PC-9 (cell line): ENCODE measurements around the gene DLGAP4. TPM values are rescaled to one million over a fixed set of nuclear protein-coding genes. Genes with fewer than 3 reads are reported as not detected.

Experiments used
- BruUV-seq: library from RNA; stranded (reverse); fragments of 400-500 nt; replicated peaks from 2 replicates; lab custom pipeline; 2021; lab: Mats Ljungman, UMichigan
- CTCF ChIA-PET: fragments of 300-600 bp; sonication (Branson Sonifier 250); formaldehyde crosslinking; loops from one replicate; lab custom pipeline; 2022; ENCODE audit warnings: antibody characterized with exemption; lab: Charles Lee
- POLR2A ChIA-PET: fragments of 300-600 bp; sonication (Branson Sonifier 250); formaldehyde crosslinking; loops from one replicate; lab custom pipeline; 2022; ENCODE audit warnings: antibody characterized with exemption; ENCODE audit not compliant: unreplicated experiment; lab: Charles Lee
- DNase-seq, 2 experiments: peaks; one replicate each; pipeline versions ENCODE4 v3.0.0 to v3.0.0-alpha.2; 2015 to 2022; ENCODE audit warnings: mixed read lengths in 1 of 2
- H2AFZ ChIP-seq: fragments of 200-600 bp; sonication (generic); 2 replicates; pipeline ENCODE4 v1.8.1; 2017; ENCODE audit warnings: antibody characterized with exemption
- H3F3A ChIP-seq: fragments of 200-600 bp; sonication (generic); 2 replicates; pipeline ENCODE4 v1.8.1; 2017; ENCODE audit warnings: antibody characterized with exemption, mild to moderate bottlenecking, low read depth; ENCODE audit not compliant: insufficient read depth
- H3K27ac ChIP-seq: fragments of 200-600 bp; sonication (generic); 2 replicates; pipeline ENCODE4 v1.6.1; 2016; ENCODE audit warnings: mixed run types
- H3K27me3 ChIP-seq: fragments of 200-600 bp; sonication (generic); 2 replicates; pipeline ENCODE4 v1.6.1; 2016; ENCODE audit warnings: low read depth, mixed run types; ENCODE audit not compliant: insufficient read depth
- H3K36me3 ChIP-seq: fragments of 200-600 bp; sonication (generic); 2 replicates; pipeline ENCODE4 v1.6.1; 2016; ENCODE audit warnings: low read depth, mixed run types
- H3K4me1 ChIP-seq: fragments of 200-600 bp; sonication (generic); replicated peaks from 2 replicates; pipeline ENCODE4 v1.6.1; 2016; ENCODE audit warnings: mixed run types; ENCODE audit not compliant: insufficient read depth
- H3K4me2 ChIP-seq: fragments of 200-600 bp; sonication (generic); 2 replicates; pipeline ENCODE4 v1.6.1; 2017; ENCODE audit warnings: mixed run types
- H3K4me3 ChIP-seq: fragments of 200-600 bp; sonication (generic); 2 replicates; pipeline ENCODE4 v1.6.1; 2016; ENCODE audit warnings: mixed run types
- H3K79me2 ChIP-seq: fragments of 200-600 bp; sonication (generic); 2 replicates; pipeline ENCODE4 v1.6.1; 2017; ENCODE audit warnings: low read depth, mixed run types
- H3K9me2 ChIP-seq: fragments of 200-600 bp; sonication (generic); 2 replicates; pipeline ENCODE4 v1.8.1; 2017; ENCODE audit warnings: mild to moderate bottlenecking; ENCODE audit not compliant: insufficient read depth
- H3K9me3 ChIP-seq: fragments of 200-600 bp; sonication (generic); 2 replicates; pipeline ENCODE4 v1.8.1; 2016; ENCODE audit warnings: low read depth; ENCODE audit not compliant: insufficient read depth
- H4K20me1 ChIP-seq: fragments of 200-600 bp; sonication (generic); 2 replicates; pipeline ENCODE4 v1.8.1; 2017; ENCODE audit not compliant: insufficient read depth
- EZH2 ChIP-seq: fragments of 200-600 bp; sonication (generic); IDR thresholded peaks from 2 replicates; pipeline ENCODE4 v1.8.0; 2017; ENCODE audit warnings: antibody characterized with exemption, low read depth
- intact Hi-C: fragments of 100-400 bp; cut with micrococcal nuclease; formaldehyde crosslinking; loops from one replicate; pipeline ENCODE4 v1.10.0; 2022; ENCODE audit not compliant: unreplicated experiment
- total RNA-seq: library from RNA; stranded (reverse); gene quantifications from 2 replicates; pipeline ENCODE4 v1.2.3, GENCODE V29; 2021
- TF ChIP-seq, protein P1 (sequence below): fragments of 200-600 bp; sonication (generic); conservative IDR thresholded peaks from 2 replicates; pipeline ENCODE4 v1.6.1; 2017; ENCODE audit warnings: mixed run types, antibody characterized with exemption, mild to moderate bottlenecking, moderate library complexity

Gene DLGAP4
- total RNA-seq, 1 experiment from 2014 or later = 62.6 TPM

GRCh38 chr20:36341331-36342020 is 35.3 kb downstream of the DLGAP4 start:
- H3K27me3 ChIP-seq = no peaks in the 10 kb centered on the region
- H2AFZ ChIP-seq = no peak overlapping the region
- H3K4me1 ChIP-seq = no peaks in the 10 kb centered on the region
- no peak for DNase-seq
- no peaks in the 10 kb centered on the region for H4K20me1 ChIP-seq
- H3K4me3 ChIP-seq = no peak overlapping the region
- CTCF ChIA-PET = no interaction called here
- no peaks in the 10 kb centered on the region for H3K79me2 ChIP-seq
- no peaks in the 10 kb centered on the region for H3K9me3 ChIP-seq
- H3K36me3 ChIP-seq = no peaks in the 10 kb centered on the region
- H3K27ac ChIP-seq = no peak overlapping the region
- no peak for TF ChIP-seq EZH2
- TF ChIP-seq, protein P1, sequence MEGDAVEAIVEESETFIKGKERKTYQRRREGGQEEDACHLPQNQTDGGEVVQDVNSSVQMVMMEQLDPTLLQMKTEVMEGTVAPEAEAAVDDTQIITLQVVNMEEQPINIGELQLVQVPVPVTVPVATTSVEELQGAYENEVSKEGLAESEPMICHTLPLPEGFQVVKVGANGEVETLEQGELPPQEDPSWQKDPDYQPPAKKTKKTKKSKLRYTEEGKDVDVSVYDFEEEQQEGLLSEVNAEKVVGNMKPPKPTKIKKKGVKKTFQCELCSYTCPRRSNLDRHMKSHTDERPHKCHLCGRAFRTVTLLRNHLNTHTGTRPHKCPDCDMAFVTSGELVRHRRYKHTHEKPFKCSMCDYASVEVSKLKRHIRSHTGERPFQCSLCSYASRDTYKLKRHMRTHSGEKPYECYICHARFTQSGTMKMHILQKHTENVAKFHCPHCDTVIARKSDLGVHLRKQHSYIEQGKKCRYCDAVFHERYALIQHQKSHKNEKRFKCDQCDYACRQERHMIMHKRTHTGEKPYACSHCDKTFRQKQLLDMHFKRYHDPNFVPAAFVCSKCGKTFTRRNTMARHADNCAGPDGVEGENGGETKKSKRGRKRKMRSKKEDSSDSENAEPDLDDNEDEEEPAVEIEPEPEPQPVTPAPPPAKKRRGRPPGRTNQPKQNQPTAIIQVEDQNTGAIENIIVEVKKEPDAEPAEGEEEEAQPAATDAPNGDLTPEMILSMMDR = no peak
- H3K4me2 ChIP-seq = no peak overlapping the region
- no peaks in the 10 kb centered on the region for H3K9me2 ChIP-seq
- no TSS peak for BruUV-seq
- H3F3A ChIP-seq = no peaks in the 10 kb centered on the region
- POLR2A ChIA-PET = no interaction called here
- intact Hi-C loops = no loop called here

DNA sequence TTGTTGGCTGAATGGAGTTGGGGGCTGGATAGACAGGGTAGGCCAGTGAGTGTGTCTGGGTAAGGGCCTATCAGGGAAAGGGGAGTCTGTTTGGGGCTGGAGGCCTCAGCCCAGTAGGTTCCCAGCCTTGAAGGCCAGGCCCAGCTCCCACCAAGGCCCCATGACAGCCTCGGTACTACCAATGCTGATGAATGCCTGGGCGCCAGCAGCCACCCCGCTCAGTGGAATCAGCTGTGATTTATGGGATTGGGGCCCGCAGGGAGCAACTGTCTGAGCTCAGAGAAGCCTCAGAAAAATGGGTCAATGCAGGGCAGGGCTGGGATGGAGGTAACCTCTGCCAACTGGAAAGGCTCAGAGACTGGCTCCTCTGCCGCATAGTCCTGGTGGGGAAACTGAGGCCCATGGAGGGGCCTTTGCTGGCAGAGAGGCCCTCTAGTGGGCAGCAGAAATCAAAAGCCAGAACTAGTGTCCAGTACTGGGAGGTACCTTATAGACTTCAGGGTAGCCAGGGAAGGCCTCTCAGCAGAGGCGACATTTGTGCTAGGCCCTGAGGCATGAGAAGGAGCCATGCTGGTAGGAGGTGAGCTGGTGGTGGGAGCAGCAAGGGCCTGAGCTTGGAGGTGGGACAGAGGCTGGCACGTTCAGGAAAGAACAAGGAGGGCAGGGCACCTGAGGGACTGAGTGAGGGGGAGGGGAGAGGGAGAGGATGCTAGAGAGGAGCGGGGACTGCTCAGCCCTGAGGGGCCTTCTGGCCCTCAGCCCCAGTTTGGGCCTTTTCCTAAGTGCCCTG is 36.4 kb downstream of the DLGAP4 start:
- ChIA-PET CTCF (no interaction called here), POLR2A (no interaction called here)
- Histone ChIP-seq H2AFZ (no peak overlapping the region), H3K4me1 (no peaks in the 10 kb centered on the region), H3K36me3 (no peaks in the 10 kb centered on the region), H3K4me2 (no peak overlapping the region), H3K79me2 (no peaks in the 10 kb centered on the region), H3K9me2 (no peaks in the 10 kb centered on the region), H3F3A (no peaks in the 10 kb centered on the region), H3K27me3 (no peaks in the 10 kb centered on the region), H4K20me1 (no peaks in the 10 kb centered on the region), H3K9me3 (no peaks in the 10 kb centered on the region), H3K4me3 (no peak overlapping the region), H3K27ac (no peak overlapping the region)
- DNase-seq = no peak
- no TSS peak for BruUV-seq
- TF ChIP-seq, protein P1 = no peak
- no peak for TF ChIP-seq EZH2
- intact Hi-C loops = no loop called here

DNA sequence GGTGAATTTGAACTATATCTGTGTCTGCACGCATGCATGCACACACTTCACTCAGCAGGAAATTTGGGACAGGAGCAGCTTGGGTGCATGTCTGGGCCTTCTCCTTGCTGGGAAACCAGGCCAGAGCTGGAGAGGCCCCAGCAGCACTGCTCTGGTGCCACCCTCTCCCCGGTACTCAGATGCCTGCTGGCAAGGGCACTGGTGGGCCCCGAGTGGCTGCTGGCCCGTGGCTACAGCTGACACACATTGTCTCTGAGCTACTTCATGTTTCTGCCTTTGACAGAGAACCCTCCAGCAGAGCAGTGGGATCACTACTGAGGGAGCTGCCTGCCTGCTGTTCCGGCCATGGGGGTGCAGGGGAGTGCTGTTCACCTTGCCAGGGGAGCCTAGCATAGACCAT is 37.5 kb downstream of the DLGAP4 start:
- Histone ChIP-seq H3K4me2 (no peak overlapping the region), H4K20me1 (no peaks in the 10 kb centered on the region), H3K27ac (no peak overlapping the region), H3K4me1 (no peaks in the 10 kb centered on the region), H3K9me2 (no peaks in the 10 kb centered on the region), H3K36me3 (no peaks in the 10 kb centered on the region), H3K4me3 (no peak overlapping the region), H2AFZ (no peak overlapping the region), H3K9me3 (no peaks in the 10 kb centered on the region), H3K27me3 (no peaks in the 10 kb centered on the region), H3F3A (no peaks in the 10 kb centered on the region), H3K79me2 (no peaks in the 10 kb centered on the region)
- BruUV-seq = no TSS peak
- ChIA-PET CTCF (no interaction called here), POLR2A (interaction anchor here (0.6 kb wide), 1 partner anchor 1233 kb away, joined by 3 read pairs; no protein-coding TSS in a partner anchor)
- no peak for TF ChIP-seq EZH2
- TF ChIP-seq, protein P1 = no peak
- no peak for DNase-seq
- intact Hi-C loops = no loop called here
